ENCODE data around the gene BOD1L1.
A peak's percentile ranks its signal among the peaks of the same experiment; 100 is the strongest.

BOD1L1 gene

GRCh38 chr4:13548059-13548983 is 79.2 kb downstream of the BOD1L1 start:
- Histone ChIP-seq H3K9me3 (ENCODE audit: control extremely low read depth in 1 of 5, control insufficient read depth in 4 of 5, insufficient read depth in 2 of 5, low read depth in 1 of 5, low read length in 4 of 5) (peaks cover 0 to 13% (median 0%) of the 10 kb centered on the region in 5 experiments), H3K36me3 (ENCODE audit: control insufficient read depth in 4 of 4, insufficient read depth in 4 of 4, low read length in 3 of 4) (no peaks in the 10 kb centered on the region), H3K4me3 (ENCODE audit: control insufficient read depth in 1 of 7, extremely low read depth in 1 of 7, insufficient read depth in 4 of 7, low read depth in 2 of 7, low read length in 6 of 7) (peak overlapping the region in 4 of 7 experiments; percentile 54 to 66 (median 60)), H3K27me3 (replicated peaks in 2 of 5; ENCODE audit: control insufficient read depth in 4 of 5, insufficient read depth in 5 of 5, low read length in 4 of 5) (peaks cover 27 to 96% (median 40%) of the 10 kb centered on the region in 5 experiments), H3K27ac (ENCODE audit: insufficient read depth in 1 of 2, low read depth in 1 of 2, low read length in 2 of 2, poor library complexity in 1 of 2, severe bottlenecking in 2 of 2) (no peak overlapping the region), H3K4me1 (ENCODE audit: control extremely low read depth in 1 of 4, control insufficient read depth in 4 of 4, insufficient read depth in 4 of 4, low read length in 3 of 4) (peaks cover 0 to 38% (median 29%) of the 10 kb centered on the region in 4 experiments)
- POLR2A ChIA-PET = no interaction called here
- CTCF ChIA-PET = interaction anchor here (0.7 to 1.6 kb wide), 10 partner anchors 16 to 821 kb away, joined by 3 to 7 read pairs (median 3); no protein-coding TSS in a partner anchor
- no peak for DNase-seq
- WGBS (ENCODE audit: insufficient coverage) = 5% methylated on average over 14 of the region's 35 CpGs

DNA sequence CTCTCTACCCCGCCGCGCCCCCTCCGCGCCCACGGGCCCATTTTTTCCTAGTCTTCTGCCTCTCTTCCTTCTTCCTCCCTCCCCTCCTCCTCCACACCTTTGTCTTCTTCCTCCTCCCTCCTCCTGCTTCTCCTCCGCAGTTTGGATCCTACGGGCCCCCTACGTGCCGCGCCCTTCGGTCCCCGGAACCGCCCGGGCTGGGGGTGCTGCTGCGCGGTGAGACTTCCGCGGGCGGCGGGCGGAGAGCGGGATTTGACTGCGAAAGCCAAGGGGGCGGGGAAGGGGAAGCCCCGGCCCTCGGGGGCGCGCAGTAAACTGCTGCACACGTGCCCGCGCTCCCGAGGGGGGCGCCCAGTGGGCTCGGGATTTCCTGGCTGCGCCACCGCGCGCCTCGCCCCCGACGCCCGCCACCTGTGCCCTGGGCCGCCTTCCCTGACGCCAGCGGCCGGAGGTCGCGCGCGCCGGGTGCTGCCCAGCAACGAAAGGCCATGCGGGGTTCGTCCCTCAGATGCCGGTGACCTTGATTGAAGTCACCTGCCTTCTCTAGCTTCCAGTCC is 80.0 kb downstream of the BOD1L1 start:
- Histone ChIP-seq H3K4me1 (ENCODE audit: control extremely low read depth in 1 of 4, control insufficient read depth in 4 of 4, insufficient read depth in 4 of 4, low read length in 3 of 4) (peaks cover 0 to 40% (median 30%) of the 10 kb centered on the region in 4 experiments), H3K9me3 (ENCODE audit: control extremely low read depth in 1 of 5, control insufficient read depth in 4 of 5, insufficient read depth in 2 of 5, low read depth in 1 of 5, low read length in 4 of 5) (peaks cover 0 to 13% (median 0%) of the 10 kb centered on the region in 5 experiments), H3K27me3 (replicated peaks in 2 of 5; ENCODE audit: control insufficient read depth in 4 of 5, insufficient read depth in 5 of 5, low read length in 4 of 5) (peaks cover 27 to 96% (median 46%) of the 10 kb centered on the region in 5 experiments), H3K36me3 (ENCODE audit: control insufficient read depth in 4 of 4, insufficient read depth in 4 of 4, low read length in 3 of 4) (no peaks in the 10 kb centered on the region), H3K4me3 (ENCODE audit: control insufficient read depth in 1 of 7, extremely low read depth in 1 of 7, insufficient read depth in 4 of 7, low read depth in 2 of 7, low read length in 6 of 7) (peak overlapping the region; percentile 8 to 66 (median 54)), H3K27ac (ENCODE audit: insufficient read depth in 1 of 2, low read depth in 1 of 2, low read length in 2 of 2, poor library complexity in 1 of 2, severe bottlenecking in 2 of 2) (no peak overlapping the region)
- ChIA-PET CTCF (interaction anchor here (0.8 to 1.6 kb wide), 6 partner anchors 25 to 821 kb away, joined by 3 to 5 read pairs (median 3); no protein-coding TSS in a partner anchor), POLR2A (no interaction called here)
- peak in 2 of 3 donors; percentile 54 to 60 for DNase-seq
- WGBS (ENCODE audit: insufficient coverage) = under 1% methylated on average over 53 of the region's 56 CpGs

- Histone ChIP-seq H3K27ac (ENCODE audit: insufficient read depth in 1 of 2, low read depth in 1 of 2, low read length in 2 of 2, poor library complexity in 1 of 2, severe bottlenecking in 2 of 2) (no peak overlapping the region), H3K4me3 (ENCODE audit: control insufficient read depth in 1 of 7, extremely low read depth in 1 of 7, insufficient read depth in 4 of 7, low read depth in 2 of 7, low read length in 6 of 7) (peak overlapping the region; percentile 8 to 66 (median 54)), H3K4me1 (ENCODE audit: control extremely low read depth in 1 of 4, control insufficient read depth in 4 of 4, insufficient read depth in 4 of 4, low read length in 3 of 4) (peaks cover 0 to 45% (median 36%) of the 10 kb centered on the region in 4 experiments), H3K9me3 (ENCODE audit: control extremely low read depth in 1 of 5, control insufficient read depth in 4 of 5, insufficient read depth in 2 of 5, low read depth in 1 of 5, low read length in 4 of 5) (peaks cover 0 to 10% (median 0%) of the 10 kb centered on the region in 5 experiments), H3K27me3 (replicated peaks in 2 of 5; ENCODE audit: control insufficient read depth in 4 of 5, insufficient read depth in 5 of 5, low read length in 4 of 5) (peaks cover 27 to 97% (median 48%) of the 10 kb centered on the region in 5 experiments), H3K36me3 (ENCODE audit: control insufficient read depth in 4 of 4, insufficient read depth in 4 of 4, low read length in 3 of 4) (no peaks in the 10 kb centered on the region)
- ChIA-PET CTCF (interaction anchor here (0.8 to 1.6 kb wide), 3 partner anchors 25 to 694 kb away, joined by 3 to 5 read pairs (median 3); no protein-coding TSS in a partner anchor), POLR2A (no interaction called here)
- WGBS (ENCODE audit: insufficient coverage) = 4% methylated on average over 43 of the region's 54 CpGs
- peak in 1 of 3 donors; percentile 37 for DNase-seq
These were observed 80.5 kb downstream of the BOD1L1 start for GRCh38 chr4:13546941-13547484.

- no peaks in the 10 kb centered on the region for H3K36me3 ChIP-seq (ENCODE audit: control insufficient read depth in 4 of 4, insufficient read depth in 4 of 4, low read length in 3 of 4)
- ChIA-PET POLR2A (no interaction called here), CTCF (interaction anchor here (1.5 kb wide), 1 partner anchor 24 kb away, joined by 3 read pairs; no protein-coding TSS in a partner anchor)
- H3K27ac ChIP-seq (ENCODE audit: insufficient read depth in 1 of 2, low read depth in 1 of 2, low read length in 2 of 2, poor library complexity in 1 of 2, severe bottlenecking in 2 of 2) = no peak overlapping the region
- no peak overlapping the region for H3K4me3 ChIP-seq (ENCODE audit: control insufficient read depth in 1 of 7, extremely low read depth in 1 of 7, insufficient read depth in 4 of 7, low read depth in 2 of 7, low read length in 6 of 7)
- peaks cover 0 to 51% (median 41%) of the 10 kb centered on the region in 4 experiments for H3K4me1 ChIP-seq (ENCODE audit: control extremely low read depth in 1 of 4, control insufficient read depth in 4 of 4, insufficient read depth in 4 of 4, low read length in 3 of 4)
- peaks cover 0 to 10% (median 0%) of the 10 kb centered on the region in 5 experiments for H3K9me3 ChIP-seq (ENCODE audit: control extremely low read depth in 1 of 5, control insufficient read depth in 4 of 5, insufficient read depth in 2 of 5, low read depth in 1 of 5, low read length in 4 of 5)
- peaks cover 25 to 99% (median 53%) of the 10 kb centered on the region in 5 experiments for H3K27me3 ChIP-seq (replicated peaks in 2 of 5; ENCODE audit: control insufficient read depth in 4 of 5, insufficient read depth in 5 of 5, low read length in 4 of 5)
- DNase-seq = no peak
- 6% methylated on average over 10 of the region's 18 CpGs for WGBS (ENCODE audit: insufficient coverage)
These were observed 81.2 kb downstream of the BOD1L1 start for GRCh38 chr4:13546142-13546940.

DNA sequence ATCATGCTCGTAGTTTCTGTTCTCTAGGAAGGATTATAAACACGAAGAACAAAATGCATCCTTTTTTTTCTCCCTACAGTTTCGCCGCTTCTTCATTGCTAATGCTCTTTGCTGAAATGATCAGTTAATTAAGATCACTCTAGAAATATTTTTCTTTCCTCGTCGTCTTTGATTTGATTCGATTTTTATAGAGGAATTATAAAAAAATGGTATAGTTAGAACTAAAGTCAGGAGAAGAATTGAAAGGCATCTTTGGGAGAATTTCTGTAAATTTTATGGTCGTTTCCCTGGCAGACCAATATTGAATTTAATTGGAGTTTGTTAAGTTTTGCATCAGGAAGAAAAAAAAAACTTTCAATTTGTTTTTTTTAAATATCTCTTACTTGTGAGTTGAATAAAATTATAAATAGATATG is 82.1 kb downstream of the BOD1L1 start:
- ChIA-PET CTCF (no interaction called here), POLR2A (no interaction called here)
- WGBS (ENCODE audit: insufficient coverage) = 0% methylated on average over 3 of the region's 8 CpGs
- Histone ChIP-seq H3K36me3 (ENCODE audit: control insufficient read depth in 4 of 4, insufficient read depth in 4 of 4, low read length in 3 of 4) (no peaks in the 10 kb centered on the region), H3K9me3 (ENCODE audit: control extremely low read depth in 1 of 5, control insufficient read depth in 4 of 5, insufficient read depth in 2 of 5, low read depth in 1 of 5, low read length in 4 of 5) (peaks cover 0 to 6% (median 0%) of the 10 kb centered on the region in 5 experiments), H3K4me3 (ENCODE audit: control insufficient read depth in 1 of 7, extremely low read depth in 1 of 7, insufficient read depth in 4 of 7, low read depth in 2 of 7, low read length in 6 of 7) (peak overlapping the region in 2 of 7 experiments; percentile 38 to 70), H3K27ac (ENCODE audit: insufficient read depth in 1 of 2, low read depth in 1 of 2, low read length in 2 of 2, poor library complexity in 1 of 2, severe bottlenecking in 2 of 2) (no peak overlapping the region), H3K4me1 (ENCODE audit: control extremely low read depth in 1 of 4, control insufficient read depth in 4 of 4, insufficient read depth in 4 of 4, low read length in 3 of 4) (peaks cover 0 to 55% (median 42%) of the 10 kb centered on the region in 4 experiments), H3K27me3 (replicated peaks in 2 of 5; ENCODE audit: control insufficient read depth in 4 of 5, insufficient read depth in 5 of 5, low read length in 4 of 5) (peaks cover 23 to 99% (median 61%) of the 10 kb centered on the region in 5 experiments)
- DNase-seq = no peak
